Left hindlimb (tissue), 1 donor: ENCODE results near the gene GABRD.

Experiments used
- DNase-seq: peaks from one replicate; pipeline ENCODE4 v3.0.0-alpha.2; 2018

GABRD gene

DNA sequence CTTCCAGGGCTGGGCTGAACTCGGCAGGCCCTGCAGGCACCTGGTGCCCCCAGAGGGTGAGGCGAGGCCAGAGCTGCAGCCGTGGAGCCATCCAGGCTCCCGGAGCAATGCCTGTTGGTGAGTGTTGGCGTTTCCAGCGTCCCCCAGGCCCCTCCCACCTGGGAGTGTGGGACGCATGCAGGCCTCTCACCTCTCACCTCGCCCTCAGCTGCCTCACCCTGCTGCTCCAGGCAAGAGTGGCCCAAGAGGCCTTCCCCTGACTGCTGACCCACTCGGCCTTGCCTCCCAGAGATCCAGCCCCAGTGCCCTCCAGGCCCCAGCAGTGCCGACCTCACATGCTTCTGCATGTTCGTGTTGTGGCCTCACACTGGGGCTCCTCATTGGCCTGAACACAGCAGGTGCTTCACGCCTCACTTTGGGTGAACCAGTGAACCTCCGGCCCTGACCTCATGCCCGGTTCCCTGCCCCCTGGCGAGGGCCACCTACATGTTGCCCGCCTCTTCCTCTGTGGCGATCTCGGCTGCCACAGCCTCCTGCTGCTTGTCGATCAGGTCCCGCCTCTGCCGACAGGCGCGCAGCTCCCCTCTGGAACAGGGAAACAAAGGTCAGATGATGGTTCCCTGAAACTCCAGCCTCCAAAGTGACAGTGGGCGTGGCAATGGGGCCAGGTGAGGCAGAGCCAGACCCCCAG is 32.5 kb upstream of the GABRD start:
- no peak for DNase-seq

DNA sequence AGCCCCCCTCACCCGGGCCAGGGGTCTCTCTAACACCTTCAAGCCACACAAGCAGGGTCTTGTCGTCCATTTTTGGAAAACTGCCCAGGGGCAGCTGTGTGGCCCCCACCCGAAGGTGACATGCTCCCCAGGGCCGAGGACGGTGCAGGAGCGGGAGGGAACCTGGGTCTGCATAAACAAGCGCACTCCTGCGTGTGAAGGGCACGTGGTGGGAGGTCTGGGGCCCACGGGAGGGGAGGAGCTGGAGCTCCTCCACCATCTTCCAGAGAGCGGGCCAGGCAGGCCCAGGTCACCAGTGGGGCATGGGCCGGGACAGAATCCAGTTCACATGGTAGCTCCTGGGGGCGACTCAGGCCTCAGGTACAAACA is 32.0 kb upstream of the GABRD start:
- no peak for DNase-seq

DNA sequence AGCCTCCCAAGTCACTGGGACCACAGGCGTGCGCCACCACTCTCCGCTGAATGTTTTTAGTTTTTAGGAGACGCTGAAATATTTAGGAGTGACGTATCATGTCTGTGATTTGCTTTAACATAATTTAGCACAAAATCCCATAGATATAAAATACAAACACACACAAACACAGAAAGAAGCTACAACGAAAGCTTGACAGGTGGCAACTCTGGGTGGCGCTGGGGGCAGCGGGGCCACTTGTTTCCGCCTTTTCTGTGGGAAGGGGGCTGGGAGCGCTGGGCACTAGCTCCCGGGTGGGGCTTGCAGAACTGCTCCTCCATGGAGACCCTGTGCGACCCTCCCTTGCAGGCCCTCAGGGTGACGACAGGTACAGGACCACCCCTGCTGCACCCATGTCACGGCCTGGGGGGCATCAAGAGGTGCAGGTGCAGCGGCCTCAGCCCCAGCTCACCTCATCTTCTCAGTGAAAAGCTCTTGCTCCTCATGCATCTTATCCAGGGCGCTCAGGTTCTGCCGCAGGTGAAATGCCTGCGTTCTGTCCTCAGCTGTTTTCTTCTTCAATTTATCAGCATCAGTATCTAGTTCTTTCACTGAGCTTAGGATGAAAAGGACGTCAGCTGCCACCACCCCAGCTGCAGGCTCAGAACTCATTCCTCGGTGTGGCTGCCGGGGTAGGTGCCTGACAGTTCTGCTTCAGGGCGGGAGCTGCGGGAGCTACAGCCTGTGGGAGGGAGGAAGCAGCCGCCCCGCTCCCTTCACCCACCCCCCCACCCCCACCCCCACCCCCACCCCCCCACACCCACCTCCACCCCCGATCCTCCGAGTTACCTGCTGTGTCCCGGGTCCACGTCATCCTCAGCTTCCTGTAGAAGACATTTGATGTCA is 30.8 kb upstream of the GABRD start:
- no peak for DNase-seq

DNA sequence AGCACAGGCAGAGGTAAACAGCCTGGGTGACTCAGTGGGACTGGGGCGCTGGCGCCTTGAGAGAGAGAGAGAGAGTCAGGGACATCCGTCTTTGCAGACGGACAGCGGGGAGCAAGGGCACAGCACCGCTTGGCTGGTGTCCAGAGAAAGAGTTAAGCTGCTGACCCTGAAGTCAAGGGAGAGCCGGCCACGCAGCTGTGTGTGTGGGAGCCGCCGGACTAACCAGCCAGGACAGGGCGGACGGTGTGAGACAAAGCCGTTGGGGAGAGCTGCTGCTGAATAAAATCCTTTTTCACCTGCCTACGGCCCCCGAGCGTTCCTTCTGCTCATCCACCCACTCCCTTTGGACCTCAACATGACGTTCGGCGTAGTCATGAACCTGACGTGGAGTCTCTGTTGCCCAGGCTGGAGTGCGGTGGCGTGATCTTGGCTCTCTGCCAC is 30.0 kb upstream of the GABRD start:
- DNase-seq, result no peak

DNA sequence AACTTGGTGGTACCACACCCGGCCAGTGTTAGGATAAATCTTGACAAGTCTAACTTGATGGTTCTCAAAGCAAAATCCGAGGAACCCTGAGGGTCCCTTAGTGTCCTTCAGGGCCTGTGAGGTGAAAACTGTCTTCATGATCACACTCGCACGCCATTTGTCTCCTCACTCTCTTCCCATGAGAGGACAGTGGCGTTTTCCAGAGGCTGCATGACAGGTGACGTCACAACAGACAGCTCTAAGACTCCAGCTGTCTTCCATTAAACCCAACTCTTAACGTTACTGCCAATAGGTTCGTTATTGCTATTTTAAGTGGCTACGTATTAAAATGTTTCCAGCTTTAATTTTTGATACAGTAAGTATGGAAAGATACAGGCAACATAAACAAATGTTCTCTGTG is 29.4 kb upstream of the GABRD start:
- DNase-seq, result no peak

DNA sequence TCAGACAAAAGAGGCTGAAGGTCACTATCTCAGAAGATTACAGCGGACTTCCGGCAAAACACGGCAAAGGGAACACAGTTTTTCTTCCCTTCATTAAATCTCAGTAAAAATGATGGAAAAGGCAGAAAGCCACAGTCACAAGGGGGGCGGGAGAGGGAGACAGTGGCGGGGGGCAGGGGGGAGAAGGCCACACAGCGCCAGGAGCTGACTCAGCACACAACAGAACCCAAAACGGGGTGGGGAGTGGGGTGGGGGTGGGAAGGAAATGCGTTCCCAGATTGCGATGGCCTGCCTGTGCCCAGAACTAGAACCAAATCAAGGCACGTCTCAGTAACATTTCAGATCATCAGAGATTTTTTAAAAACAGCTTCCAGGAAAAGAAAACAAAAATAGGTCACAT is 28.9 kb upstream of the GABRD start:
- DNase-seq, result peak; percentile 74

DNA sequence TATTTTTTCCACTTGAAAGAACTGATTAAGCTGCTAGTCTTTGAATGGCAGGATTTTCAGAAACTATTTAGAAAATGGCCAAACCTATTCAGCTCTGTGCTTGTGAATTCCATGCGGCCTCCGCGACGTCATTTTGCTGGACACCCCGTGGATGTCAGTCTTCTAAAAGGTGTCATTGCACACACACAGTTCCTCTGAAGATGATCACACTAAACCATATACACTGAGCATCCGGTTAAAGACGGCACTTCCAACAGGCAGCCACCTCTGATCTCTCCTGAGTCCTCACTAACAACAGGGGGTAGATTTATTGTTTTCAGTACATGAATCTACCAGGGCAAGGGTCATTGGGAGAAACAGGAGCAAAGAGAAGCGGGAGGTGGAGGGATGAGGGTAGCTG is 24.6 kb upstream of the GABRD start:
- DNase-seq, result no peak

DNA sequence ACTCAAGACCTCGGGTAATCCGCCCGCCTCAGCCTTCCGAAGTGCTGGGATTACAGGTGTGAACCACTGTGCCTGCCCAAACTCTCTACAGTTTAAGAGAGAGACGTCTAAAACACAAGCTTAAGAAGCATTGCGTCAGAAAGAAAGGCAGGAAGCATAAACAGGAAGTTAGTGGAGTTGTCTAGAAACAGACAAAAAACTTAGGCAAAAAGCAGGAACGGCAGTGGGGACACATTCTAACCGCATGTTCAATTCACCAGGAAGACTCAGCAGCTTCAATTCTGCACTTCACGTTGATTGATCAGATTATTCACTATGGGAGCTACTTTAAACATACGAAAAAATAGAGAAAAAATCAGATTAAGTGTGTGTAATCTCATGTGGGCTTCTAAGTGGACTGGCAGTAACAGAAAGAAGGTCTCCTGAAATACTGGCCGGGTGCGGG is 22.9 kb upstream of the GABRD start:
- no peak for DNase-seq

DNA sequence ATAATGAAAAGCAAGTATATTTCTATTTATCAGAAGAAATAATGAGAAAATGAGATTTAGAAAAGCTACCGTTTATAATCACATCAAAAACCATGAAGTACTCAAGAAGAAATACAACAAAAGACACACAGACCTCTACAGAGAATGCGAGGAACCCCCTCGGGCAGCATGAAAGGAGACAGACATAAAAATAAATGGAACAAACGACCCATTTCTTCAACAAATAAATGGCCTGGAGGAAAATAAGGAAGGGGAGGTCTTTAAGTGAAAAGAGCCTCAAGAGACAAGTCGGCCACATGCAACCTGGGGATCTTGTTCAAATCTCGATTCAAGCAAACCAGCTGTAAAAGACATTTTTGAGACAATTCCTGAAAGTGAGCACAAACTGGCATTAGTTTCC is 21.6 kb upstream of the GABRD start:
- no peak for DNase-seq

DNA sequence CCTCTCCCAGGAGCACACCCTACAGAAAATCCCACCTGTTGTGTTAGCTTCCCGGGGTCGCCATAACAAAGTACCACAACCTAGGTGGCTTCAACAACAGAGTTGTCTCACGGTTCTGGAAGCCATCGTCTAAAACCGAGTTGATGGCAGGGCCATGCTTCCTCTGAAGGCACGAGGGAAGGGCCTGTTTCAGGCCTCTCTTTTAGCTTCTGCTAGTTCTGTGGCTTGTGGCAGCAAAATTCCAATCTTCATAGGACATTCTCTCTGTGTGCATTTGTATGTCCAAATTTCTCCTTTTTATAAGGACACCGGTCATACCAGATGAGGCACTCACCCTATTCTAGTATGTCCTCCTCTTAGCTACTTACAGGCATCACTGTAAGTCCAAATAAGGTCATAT is 18.7 kb upstream of the GABRD start:
- DNase-seq, result no peak

DNA sequence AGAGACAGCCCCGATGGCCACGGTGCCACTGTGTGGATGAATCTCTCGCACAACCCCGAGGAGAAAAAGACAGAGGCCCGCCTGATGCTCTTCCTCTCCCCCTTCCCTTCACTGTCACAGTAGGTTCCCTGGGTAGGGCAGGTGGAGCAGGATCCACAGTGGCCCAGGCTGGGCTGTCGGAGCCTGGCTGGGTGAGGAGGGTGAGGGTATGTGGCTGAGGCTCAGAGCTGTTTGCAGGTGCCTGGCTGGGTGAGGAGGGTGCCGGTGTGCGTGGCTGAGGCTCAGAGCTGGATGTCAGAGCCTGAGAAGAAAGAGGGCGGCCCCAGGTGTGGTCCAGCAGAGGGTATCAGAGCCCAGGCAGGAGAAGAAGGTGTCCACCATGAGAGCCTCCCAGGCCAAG is 18.3 kb upstream of the GABRD start:
- DNase-seq, result no peak

DNA sequence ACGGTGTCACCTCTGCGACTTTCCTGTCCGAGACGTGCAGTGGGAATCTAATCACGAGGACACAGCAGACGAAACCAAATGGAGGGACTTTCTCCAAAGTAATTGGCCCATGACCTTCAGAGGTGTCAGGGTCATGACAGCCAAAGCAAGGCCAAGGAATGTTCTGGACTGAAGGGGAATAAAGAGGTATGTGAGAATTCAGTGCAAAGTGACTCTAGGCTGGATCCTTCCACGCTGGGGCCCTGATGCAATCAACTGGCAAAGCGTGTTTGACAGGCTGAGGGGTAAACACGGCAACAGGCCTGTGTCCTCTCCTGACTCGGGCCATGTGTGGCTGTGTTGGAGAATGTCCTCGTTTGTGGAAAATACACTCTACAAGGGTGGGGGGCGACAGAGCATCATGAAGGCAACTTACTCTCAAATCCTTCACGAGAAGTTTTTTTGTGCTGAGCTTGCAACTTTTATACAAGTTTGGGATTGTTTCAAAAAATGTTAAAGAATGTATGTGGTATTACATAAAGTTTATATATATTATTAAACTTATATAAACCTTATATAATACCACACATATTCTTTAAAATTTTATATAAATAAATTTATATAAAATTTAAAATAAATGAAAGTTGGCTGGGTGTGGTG is 17.3 kb upstream of the GABRD start:
- DNase-seq, result no peak

DNA sequence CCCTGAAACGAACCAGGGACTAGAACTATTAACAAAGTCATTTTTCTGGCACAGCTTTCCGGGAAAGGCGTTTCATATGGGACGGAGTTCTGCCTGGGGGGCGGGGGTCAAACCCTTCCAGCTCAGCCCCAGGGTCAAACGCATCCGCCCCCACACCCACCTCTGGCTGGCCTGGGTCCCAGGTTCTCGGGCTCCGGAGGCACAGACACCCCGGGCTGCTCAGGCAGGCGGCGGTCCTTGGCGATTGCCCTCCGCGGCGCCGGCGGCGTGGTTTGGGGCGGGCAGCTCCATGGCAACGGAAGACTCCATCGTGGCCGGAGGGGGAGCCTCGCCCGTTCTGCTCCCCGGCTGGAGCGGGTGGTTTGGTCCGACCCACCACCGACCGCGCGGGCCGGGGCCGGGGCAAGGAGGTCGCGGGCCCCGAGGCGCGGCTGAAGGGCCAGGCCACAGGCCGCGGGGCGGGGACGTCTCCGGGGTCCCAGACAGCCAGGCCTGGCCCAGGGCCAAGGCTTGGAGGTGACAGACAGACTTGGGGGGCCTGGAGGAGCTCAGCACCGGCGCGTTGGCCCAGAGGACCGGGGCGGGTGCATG is 15.5 kb upstream of the GABRD start, which contains the start of gene CFAP74:
TSS of gene CFAP74 (minus strand) at position 246 of the 591 bp plus-strand sequence. CDS start 12,830 bp downstream, outside the sequence.
- DNase-seq, result peak; percentile 74

DNA sequence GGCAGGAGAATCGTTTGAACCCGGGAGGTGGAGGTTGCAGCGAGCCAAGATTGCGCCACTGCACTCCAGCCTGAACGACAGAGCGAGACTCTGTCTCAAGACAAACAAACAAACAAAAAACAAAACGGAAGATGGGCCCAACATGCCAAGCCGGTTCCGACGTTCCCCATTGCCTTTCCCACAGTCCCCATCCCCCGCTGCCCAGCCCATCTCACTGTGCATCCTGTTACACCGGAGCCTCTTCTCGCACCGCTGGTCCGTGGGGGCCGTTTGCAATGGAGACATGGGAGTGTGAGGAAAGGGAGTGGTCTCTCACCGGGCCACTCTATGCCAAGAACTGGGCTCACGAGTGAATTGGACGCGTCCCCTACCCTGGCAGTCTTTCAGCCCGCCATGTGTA is 14.3 kb upstream of the GABRD start:
- no peak for DNase-seq

DNA sequence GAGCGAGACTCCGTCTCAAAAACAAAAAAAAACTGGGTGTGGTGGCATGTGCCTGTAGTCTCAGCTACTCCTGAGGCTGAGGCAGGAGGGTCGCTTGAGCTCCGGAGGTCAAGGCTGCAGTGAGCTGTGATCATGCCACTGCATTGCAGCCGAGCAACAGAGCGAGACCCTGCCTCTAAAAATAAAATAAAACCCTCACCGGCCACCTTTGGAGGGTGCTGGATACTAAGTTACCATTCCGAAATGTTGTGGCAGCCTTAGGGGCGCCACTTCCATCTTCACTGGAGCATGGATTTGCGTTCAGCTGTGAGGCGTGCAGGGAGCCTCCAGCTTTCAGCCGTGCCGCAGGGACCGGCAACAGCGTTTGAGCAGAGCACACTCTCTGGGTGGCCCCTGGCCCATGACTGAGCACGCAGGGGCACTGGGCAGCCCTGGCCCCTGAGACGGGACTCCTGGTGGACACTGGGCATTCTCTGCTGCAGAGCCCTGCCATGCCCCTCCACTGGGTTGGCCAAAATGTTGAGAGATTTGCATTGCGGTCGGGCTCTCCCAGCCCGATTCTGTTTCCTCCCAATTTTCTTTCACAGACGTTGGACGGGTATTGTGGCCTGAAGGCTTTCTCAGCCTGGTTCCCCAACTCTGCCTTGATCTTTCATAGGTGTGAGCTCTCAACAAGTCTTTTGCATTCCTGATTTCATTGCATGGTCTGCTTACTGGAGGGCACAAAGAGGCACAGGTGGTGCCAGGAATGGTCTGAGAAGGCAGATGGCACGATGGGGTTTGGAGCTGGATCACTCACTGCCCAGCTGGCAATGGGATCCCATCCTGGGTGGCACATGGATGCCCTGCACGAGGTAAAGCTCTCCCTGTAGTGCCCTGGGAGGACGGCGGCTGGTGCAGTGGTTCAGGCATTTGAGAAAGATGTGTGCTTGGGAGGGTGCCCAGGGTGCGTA is 9.8 kb upstream of the GABRD start:
- DNase-seq, result no peak

DNA sequence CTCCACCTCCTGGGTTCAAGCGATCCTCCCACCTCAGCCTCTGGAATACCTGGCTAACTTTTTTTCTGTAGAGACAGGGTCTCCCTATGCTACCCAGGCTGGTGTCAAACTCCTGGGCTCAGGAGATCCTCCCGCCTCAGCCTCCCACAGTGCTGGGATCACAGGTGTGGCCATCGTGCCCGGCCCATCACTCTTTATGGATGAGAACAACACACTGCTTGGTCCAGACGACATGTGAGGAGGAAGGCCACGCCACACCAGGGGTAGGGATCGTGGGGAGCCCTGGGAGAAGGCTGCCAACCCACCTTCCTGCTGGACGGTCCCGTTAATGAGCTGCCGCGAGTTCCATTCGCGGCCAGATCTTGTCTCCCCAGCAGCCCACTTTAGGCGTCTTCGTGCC is 5.0 kb upstream of the GABRD start:
- DNase-seq, result no peak

DNA sequence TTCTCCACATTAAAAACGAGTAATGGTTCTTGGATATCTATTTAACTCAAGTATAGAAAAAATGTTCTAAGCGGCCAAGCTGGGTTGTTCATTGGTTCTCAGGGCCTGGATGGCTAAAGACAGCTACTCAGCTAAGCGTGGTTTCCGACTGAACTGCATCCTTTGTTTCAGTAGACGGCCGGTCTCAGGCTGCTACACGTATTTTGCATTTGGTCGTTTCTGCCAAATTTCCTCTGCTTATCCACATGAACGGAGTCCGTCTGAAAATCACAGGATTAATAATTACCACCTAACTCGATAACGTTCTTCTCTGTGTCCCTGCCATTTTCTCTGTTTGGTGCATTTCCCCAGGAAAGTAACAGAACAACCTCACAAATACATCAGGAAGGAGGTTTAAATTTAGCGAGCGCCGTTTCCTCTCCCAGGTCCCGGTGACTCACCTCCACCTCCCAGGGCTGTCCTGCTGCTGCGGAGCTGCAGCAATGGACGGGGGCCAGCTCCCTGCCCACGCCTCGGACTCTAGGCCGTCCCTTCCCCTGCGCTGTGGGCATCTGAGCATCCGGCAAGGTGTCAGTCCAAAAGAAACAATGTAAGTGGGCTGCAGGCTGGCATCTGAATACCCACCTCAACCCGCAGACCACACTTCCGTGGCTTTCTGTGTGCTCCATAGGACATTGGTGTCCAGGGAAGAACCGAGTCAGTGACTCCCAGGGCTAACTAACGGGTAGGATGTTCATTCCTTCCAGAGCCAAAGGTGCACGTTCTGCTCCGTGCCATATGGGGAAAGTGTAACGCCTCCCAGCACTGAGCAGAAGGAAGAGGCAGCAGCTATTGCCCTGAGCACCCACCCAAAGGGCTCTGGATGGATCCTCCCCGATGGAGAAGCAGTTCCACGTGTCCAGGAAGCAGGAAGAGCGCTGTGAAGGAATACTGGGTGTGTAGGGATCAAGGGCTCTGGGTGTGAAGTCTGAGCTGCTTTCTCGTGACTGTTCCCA is 4.1 kb upstream of the GABRD start:
- DNase-seq, result no peak

DNA sequence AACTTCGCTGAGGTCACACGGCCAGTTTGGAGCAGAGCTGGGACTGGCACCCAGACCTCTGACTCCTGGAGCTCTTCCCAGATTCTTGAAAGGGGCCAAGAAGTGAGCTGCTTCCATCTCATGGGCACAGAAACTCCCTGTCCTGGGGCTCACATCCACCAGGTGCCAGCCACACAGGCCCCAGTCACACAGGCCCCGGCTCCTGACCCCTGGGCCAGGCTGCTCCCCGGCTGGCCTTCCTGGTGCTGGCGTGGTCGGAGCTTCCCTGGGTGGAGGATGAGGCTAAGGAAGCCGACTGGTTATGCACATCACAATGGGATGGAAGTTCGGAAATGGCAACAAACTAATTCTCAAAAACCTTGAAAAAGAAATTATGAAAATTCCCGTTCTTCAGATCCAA is 3.0 kb upstream of the GABRD start:
- DNase-seq, result no peak

DNA sequence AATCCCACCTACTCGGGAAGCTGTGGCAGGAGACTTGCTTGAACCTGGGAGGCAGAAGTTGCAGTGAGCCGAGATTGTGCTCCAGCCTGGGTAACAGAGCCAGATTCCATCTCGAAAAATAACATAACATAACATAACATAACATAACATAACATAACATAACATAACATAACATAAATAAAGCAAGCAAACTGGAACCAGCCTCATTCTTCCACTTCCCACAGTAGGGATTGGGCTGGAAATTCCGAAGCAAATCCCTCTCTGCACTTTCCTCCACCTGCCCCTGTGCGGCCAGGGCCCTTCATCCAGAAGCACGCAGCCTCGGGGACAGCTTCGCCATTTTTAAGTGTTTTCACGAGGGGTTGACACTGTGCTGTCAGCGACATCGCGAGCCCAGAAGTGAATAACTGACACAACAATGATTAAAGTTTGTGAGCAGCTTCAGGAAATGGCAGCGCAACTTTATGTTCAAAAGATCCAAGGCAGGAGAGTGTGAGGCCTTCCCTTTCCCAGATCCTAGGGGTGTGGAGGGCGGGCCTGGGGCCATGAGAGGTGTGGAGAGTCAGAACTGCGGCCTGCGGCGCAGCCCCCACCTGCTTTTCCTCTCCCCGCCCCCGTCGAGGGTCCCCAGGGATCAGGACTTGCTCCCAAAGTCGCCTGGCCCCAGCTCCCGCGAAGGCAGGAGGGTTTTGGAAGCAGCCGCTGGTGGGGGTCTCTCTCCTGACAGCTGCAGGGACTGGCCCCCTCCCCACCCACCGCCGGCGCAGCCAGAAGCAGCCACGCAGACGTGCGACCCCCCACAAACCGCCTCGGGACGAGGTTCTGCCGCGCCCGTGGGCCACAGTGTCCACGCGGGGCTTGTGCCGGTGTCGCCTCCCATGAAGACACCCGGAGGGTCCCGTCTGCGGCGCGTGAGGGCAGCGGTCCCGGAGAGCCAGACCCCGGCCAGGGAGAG is 651 bp upstream of the GABRD start:
- DNase-seq, result peak; percentile 41
